ENCODE results near the gene DYRK1B.

DNA sequence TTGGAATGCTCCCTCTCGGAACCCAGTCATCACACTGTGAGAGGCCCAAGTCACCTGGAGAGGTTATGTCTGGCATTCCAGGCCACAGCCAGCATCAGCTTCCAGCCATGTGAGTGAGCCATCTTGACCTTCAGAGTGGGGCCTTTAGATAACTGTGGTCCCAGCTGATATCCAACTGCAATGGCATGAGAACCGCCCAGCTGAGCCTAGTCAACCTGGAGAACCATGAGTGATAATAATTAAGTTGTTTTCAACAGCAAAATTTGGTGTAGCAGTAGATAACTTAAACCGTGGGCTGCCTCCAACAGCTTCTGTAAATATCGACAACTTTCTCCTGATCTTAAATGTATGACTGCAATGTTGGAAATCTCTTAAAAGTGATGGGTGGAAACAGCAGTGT lies 24.6 kb downstream of the DYRK1B start:
- TF ChIP-seq POLR2AphosphoS5 (IDR thresholded peaks at IDR 0.05; ENCODE audit: low read depth, low read length) (no peak), TAF1 (IDR thresholded peaks at IDR 0.05; ENCODE audit: borderline replicate concordance, insufficient read depth, low read length) (no peak), SIN3A (IDR thresholded peaks at IDR 0.05; ENCODE audit: borderline replicate concordance, insufficient read depth, low read length) (no peak)
